ENCODE results near the gene HDDC2. TPM values are rescaled to one million over a fixed set of nuclear protein-coding genes. Genes with fewer than 3 reads are reported as not detected.
"Not testable (repeated sequence)": the region's sequence is repeated elsewhere in the genome, so short reads cannot be mapped to it uniquely, and the experiment has no call there.

HDDC2 gene
- total RNA-seq, 1 donor from 2014 or later = 69.5 TPM

- Histone ChIP-seq H3K27ac (no peak overlapping the region), H3K9me3 (no peaks in the 10 kb centered on the region), H3K4me3 (no peak overlapping the region), H3K4me1 (peaks cover 24% of the 10 kb centered on the region), H3K27me3 (no peaks in the 10 kb centered on the region), H3K36me3 (peaks cover 0 to 33% of the 10 kb centered on the region in 2 donors)
- no peak for DNase-seq (ENCODE audit: extremely low spot score in 2 of 2)
- TF ChIP-seq POLR2AphosphoS5 (IDR thresholded peaks at IDR 0.05; ENCODE audit: insufficient read depth in 1 of 2, low read depth in 1 of 2) = no peak
- no peak for TF ChIP-seq CTCF (IDR thresholded peaks at IDR 0.05)
- TF ChIP-seq POLR2A (IDR thresholded peaks at IDR 0.05) = no peak
- intact Hi-C loops (cut with DNase I) = no loop called here
These were observed 8.2 kb downstream of the HDDC2 start for GRCh38 chr6:125293587-125293986.

- Histone ChIP-seq H3K9me3 (no peaks in the 10 kb centered on the region), H3K27ac (no peak overlapping the region), H3K4me1 (no peaks in the 10 kb centered on the region), H3K4me3 (no peak overlapping the region), H3K27me3 (no peaks in the 10 kb centered on the region), H3K36me3 (peaks cover 0 to 29% of the 10 kb centered on the region in 2 donors)
- intact Hi-C loops (cut with DNase I) = no loop called here
- TF ChIP-seq POLR2AphosphoS5 (IDR thresholded peaks at IDR 0.05; ENCODE audit: insufficient read depth in 1 of 2, low read depth in 1 of 2) = no peak
- no peak for TF ChIP-seq POLR2A (IDR thresholded peaks at IDR 0.05)
- no peak for TF ChIP-seq CTCF (IDR thresholded peaks at IDR 0.05)
- DNase-seq (ENCODE audit: extremely low spot score in 2 of 2) = no peak
These were observed 14.0 kb downstream of the HDDC2 start for GRCh38 chr6:125287718-125288117.

- Histone ChIP-seq H3K4me1 (no peaks in the 10 kb centered on the region), H3K27me3 (no peaks in the 10 kb centered on the region), H3K36me3 (peaks cover 0 to 26% of the 10 kb centered on the region in 2 donors), H3K9me3 (no peaks in the 10 kb centered on the region), H3K27ac (no peak overlapping the region), H3K4me3 (no peak overlapping the region)
- TF ChIP-seq POLR2A (IDR thresholded peaks at IDR 0.05) (no peak), CTCF (IDR thresholded peaks at IDR 0.05) (no peak), POLR2AphosphoS5 (IDR thresholded peaks at IDR 0.05; ENCODE audit: insufficient read depth in 1 of 2, low read depth in 1 of 2) (no peak)
- DNase-seq (ENCODE audit: extremely low spot score in 2 of 2) = no peak
- intact Hi-C loops (cut with DNase I) = no loop called here
These were observed 15.8 kb downstream of the HDDC2 start for GRCh38 chr6:125285936-125286335.

GRCh38 chr6:125285353-125285752 is 16.4 kb downstream of the HDDC2 start:
- no peak overlapping the region for H3K27ac ChIP-seq
- H3K4me1 ChIP-seq = no peaks in the 10 kb centered on the region
- H3K36me3 ChIP-seq = peaks cover 0 to 26% of the 10 kb centered on the region in 2 donors
- no peak overlapping the region for H3K4me3 ChIP-seq
- TF ChIP-seq CTCF (IDR thresholded peaks at IDR 0.05) (no peak), POLR2A (IDR thresholded peaks at IDR 0.05) (no peak), POLR2AphosphoS5 (IDR thresholded peaks at IDR 0.05; ENCODE audit: insufficient read depth in 1 of 2, low read depth in 1 of 2) (no peak)
- DNase-seq (ENCODE audit: extremely low spot score in 2 of 2) = no peak
- no peaks in the 10 kb centered on the region for H3K9me3 ChIP-seq
- no peaks in the 10 kb centered on the region for H3K27me3 ChIP-seq
- intact Hi-C loops (cut with DNase I) = no loop called here

GRCh38 chr6:125282470-125282869 is 19.3 kb downstream of the HDDC2 start:
- DNase-seq (ENCODE audit: extremely low spot score in 2 of 2); intact Hi-C loops (cut with DNase I); H3K27ac ChIP-seq; H3K4me1 ChIP-seq; H3K9me3 ChIP-seq; H3K4me3 ChIP-seq; H3K27me3 ChIP-seq: not testable (repeated sequence)
- H3K36me3 ChIP-seq = peaks cover 0 to 21% of the 10 kb centered on the region in 2 donors

GRCh38 chr6:125280370-125281035 is 21.3 kb downstream of the HDDC2 start:
- intact Hi-C loops (cut with DNase I); H3K27ac ChIP-seq; H3K27me3 ChIP-seq; H3K9me3 ChIP-seq; H3K4me3 ChIP-seq; H3K4me1 ChIP-seq; DNase-seq (ENCODE audit: extremely low spot score in 2 of 2): not testable (repeated sequence)
- peaks cover 0 to 20% of the 10 kb centered on the region in 2 donors for H3K36me3 ChIP-seq
